H1 (cell line): ENCODE results near the gene MS4A18. TPM values are rescaled to one million over a fixed set of nuclear protein-coding genes. Genes with fewer than 3 reads are reported as not detected.

ENCODE experiments used
- CTCF ChIA-PET: fragments of 300-600 bp; sonication (Branson Sonifier 250); formaldehyde crosslinking; loops from one replicate; lab custom pipeline; 2021; ENCODE audit not compliant: partially characterized antibody; lab: Charles Lee
- POLR2A ChIA-PET: fragments of 300-600 bp; sonication (Branson Sonifier 250); formaldehyde crosslinking; loops from one replicate; lab custom pipeline; 2021; ENCODE audit warnings: inconsistent platforms; ENCODE audit not compliant: partially characterized antibody; lab: Charles Lee
- DNase-seq, 2 experiments: peaks; one replicate each; pipeline versions ENCODE4 v3.0.0 to v3.0.0-alpha.2; 2010 to 2022; ENCODE audit warnings: low spot score in 2 of 2, low read depth in 1 of 2, mixed read lengths in 1 of 2
- FAIRE-seq: peaks from 2 replicates; lab custom pipeline; 2011; peaks lifted over from hg19 to GRCh38; lab: Jason Lieb, UNC
- H2AFZ ChIP-seq: 2 replicates; pipeline ENCODE4 v1.8.1; 2012; ENCODE audit warnings: low read length, inconsistent platforms
- H2AK5ac ChIP-seq: 2 replicates; pipeline ENCODE4 v1.6.1; 2013; ENCODE audit warnings: low read depth, low read length
- H2BK120ac ChIP-seq: replicated peaks from 2 replicates; pipeline ENCODE3; 2013; ENCODE audit warnings: low read depth, low read length, inconsistent platforms
- H2BK12ac ChIP-seq: 2 replicates; pipeline ENCODE4 v1.6.1; 2013; ENCODE audit warnings: low read depth, low read length
- H2BK15ac ChIP-seq: 2 replicates; pipeline ENCODE4 v1.6.1; 2013; ENCODE audit warnings: low read length
- H2BK20ac ChIP-seq: 2 replicates; pipeline ENCODE4 v1.6.1; 2013; ENCODE audit warnings: low read length
- H2BK5ac ChIP-seq: 2 replicates; pipeline ENCODE4 v1.6.1; 2013; ENCODE audit warnings: low read depth, low read length
- H3K14ac ChIP-seq: 2 replicates; pipeline ENCODE4 v1.6.1; 2013; ENCODE audit warnings: inconsistent platforms; ENCODE audit not compliant: insufficient read length
- H3K18ac ChIP-seq: 2 replicates; pipeline ENCODE4 v1.6.1; 2013; ENCODE audit warnings: low read length; ENCODE audit errors: extremely low read depth
- H3K23ac ChIP-seq: 2 replicates; pipeline ENCODE4 v1.6.1; 2013; ENCODE audit warnings: inconsistent platforms; ENCODE audit not compliant: insufficient read length
- H3K23me2 ChIP-seq: 2 replicates; pipeline ENCODE4 v1.6.1; 2013; ENCODE audit warnings: low read depth, low read length
- H3K27ac ChIP-seq: 2 replicates; pipeline ENCODE4 v1.6.1; 2011; ENCODE audit warnings: low read depth, low read length, inconsistent platforms
- H3K27me3 ChIP-seq, 4 experiments: replicated peaks in 1 of 4; 1 replicate in 1 of 4; 2 replicates in 3 of 4; pipeline versions ENCODE4 v1.6.1 to v1.8.1; 2011 to 2013; ENCODE audit warnings: low read length in 3 of 4, mild to moderate bottlenecking in 3 of 4, inconsistent platforms in 2 of 4, mixed read lengths in 2 of 4, moderate library complexity in 1 of 4; ENCODE audit not compliant: control insufficient read depth in 3 of 4, insufficient read depth in 3 of 4; ENCODE audit errors: extremely low read depth in 1 of 4
- H3K36me3 ChIP-seq, 4 experiments: 2 replicates each; pipeline versions ENCODE4 v1.6.1 to v1.8.1; 2011 to 2013; ENCODE audit warnings: mild to moderate bottlenecking in 4 of 4, low read length in 3 of 4, moderate library complexity in 2 of 4, control low read depth in 1 of 4, inconsistent platforms in 1 of 4; ENCODE audit not compliant: insufficient read depth in 4 of 4, control insufficient read depth in 2 of 4
- H3K4ac ChIP-seq: replicated peaks from 2 replicates; pipeline ENCODE3; 2013; ENCODE audit warnings: low read length, low read depth, mixed read lengths, inconsistent platforms; ENCODE audit not compliant: insufficient read length
- H3K4me1 ChIP-seq, 4 experiments: replicated peaks in 1 of 4; 1 replicate in 1 of 4; 2 replicates in 3 of 4; pipeline versions ENCODE4 v1.6.1 to v1.8.1; 2011 to 2013; ENCODE audit warnings: low read length in 3 of 4, inconsistent platforms in 2 of 4, mixed read lengths in 1 of 4; ENCODE audit not compliant: insufficient read depth in 4 of 4, control insufficient read depth in 3 of 4
- H3K4me2 ChIP-seq, 2 experiments: 2 replicates each; pipeline versions ENCODE4 v1.6.1 to v1.8.1; 2011 to 2013; ENCODE audit warnings: low read depth in 2 of 2, low read length in 2 of 2, control low read depth in 1 of 2, inconsistent platforms in 1 of 2, mild to moderate bottlenecking in 1 of 2; ENCODE audit not compliant: insufficient read depth in 1 of 2
- H3K4me3 ChIP-seq, 4 experiments: fragments of 200-600, 300-600 bp in 1 of 4; sonication (generic), shearing (Covaris generic), sonication (Bioruptor Twin) in 1 of 4; 2 replicates each; pipeline versions ENCODE4 v1.5.1 to v1.8.1; 2011 to 2016; ENCODE audit warnings: low read length in 4 of 4, low read depth in 3 of 4, control low read depth in 2 of 4, inconsistent platforms in 2 of 4, mild to moderate bottlenecking in 2 of 4, mixed read lengths in 1 of 4, moderate library complexity in 1 of 4; ENCODE audit not compliant: insufficient read depth in 2 of 4; ENCODE audit errors: extremely low read depth in 1 of 4
- H3K56ac ChIP-seq: replicated peaks from 2 replicates; pipeline ENCODE3; 2013; ENCODE audit warnings: low read depth, mild to moderate bottlenecking, mixed read lengths, low read length, inconsistent platforms; ENCODE audit not compliant: insufficient read length
- H3K79me1 ChIP-seq: 2 replicates; pipeline ENCODE4 v1.6.1; 2013; ENCODE audit warnings: low read depth, low read length, control low read depth
- H3K79me2 ChIP-seq, 2 experiments: 2 replicates each; pipeline versions ENCODE4 v1.6.1 to v1.8.1; 2012 to 2013; ENCODE audit warnings: low read length in 2 of 2, mild to moderate bottlenecking in 2 of 2, inconsistent platforms in 1 of 2; ENCODE audit not compliant: insufficient read depth in 2 of 2, control insufficient read depth in 1 of 2
- H3K9ac ChIP-seq, 4 experiments: replicated peaks in 1 of 4; 1 replicate in 1 of 4; 2 replicates in 3 of 4; pipeline versions ENCODE4 v1.6.1 to v1.8.1; 2011 to 2013; ENCODE audit warnings: low read depth in 3 of 4, low read length in 3 of 4, control low read depth in 2 of 4, mild to moderate bottlenecking in 2 of 4, moderate library complexity in 2 of 4, inconsistent platforms in 1 of 4; ENCODE audit errors: extremely low read depth in 1 of 4
- H3K9me3 ChIP-seq, 2 experiments: 2 replicates each; pipeline versions ENCODE4 v1.6.1 to v1.8.1; 2012 to 2013; ENCODE audit warnings: mild to moderate bottlenecking in 2 of 2, moderate library complexity in 2 of 2, control low read depth in 1 of 2, inconsistent platforms in 1 of 2, low read depth in 1 of 2, low read length in 1 of 2, mixed read lengths in 1 of 2; ENCODE audit not compliant: insufficient read depth in 2 of 2
- H4K20me1 ChIP-seq, 2 experiments: replicated peaks in 1 of 2; 2 replicates each; pipeline versions ENCODE3 to v1.8.1; 2011 to 2013; ENCODE audit warnings: inconsistent platforms in 2 of 2, low read length in 2 of 2, mild to moderate bottlenecking in 1 of 2; ENCODE audit not compliant: insufficient read depth in 2 of 2, control insufficient read depth in 1 of 2
- H4K5ac ChIP-seq: 2 replicates; pipeline ENCODE4 v1.6.1; 2013; ENCODE audit warnings: low read length, low read depth, mixed read lengths, inconsistent platforms; ENCODE audit not compliant: insufficient read length
- H4K8ac ChIP-seq: 2 replicates; pipeline ENCODE4 v1.8.0; 2013; ENCODE audit warnings: mild to moderate bottlenecking, moderate library complexity, low read length, inconsistent platforms; ENCODE audit not compliant: insufficient read depth; ENCODE audit errors: extremely low read depth
- H4K91ac ChIP-seq: replicated peaks from 2 replicates; pipeline ENCODE3; 2013; ENCODE audit warnings: low read length, mixed read lengths, inconsistent platforms; ENCODE audit not compliant: insufficient read length
- CTBP2 ChIP-seq: IDR thresholded peaks from 2 replicates; pipeline ENCODE4 v1.7.0; 2011; ENCODE audit warnings: borderline replicate concordance, mild to moderate bottlenecking, moderate library complexity, mixed read lengths, low read length; ENCODE audit not compliant: insufficient read depth, insufficient read length
- EGR1 ChIP-seq: IDR thresholded peaks from 2 replicates; pipeline ENCODE4 v1.6.1; 2011; ENCODE audit warnings: low read depth, low read length, borderline replicate concordance
- SRF ChIP-seq: IDR thresholded peaks from 2 replicates; pipeline ENCODE4 v1.6.1; 2011; ENCODE audit warnings: mild to moderate bottlenecking, low read depth, low read length, moderate library complexity
- WGBS, 2 experiments: shearing (Covaris generic) in 1 of 2; methylation state at CpG; one replicate each; pipeline versions ENCODE4 v1.1.6 to v1.1.7; 2013 to 2015; ENCODE audit warnings: low lambda C conversion rate in 2 of 2, mixed read lengths in 2 of 2, inconsistent platforms in 1 of 2, low coverage in 1 of 2, missing lambda C conversion rate in 1 of 2; ENCODE audit not compliant: insufficient replicate concordance in 2 of 2, insufficient coverage in 1 of 2, insufficient read length in 1 of 2; ENCODE audit errors: extremely low coverage in 1 of 2, missing lambda C conversion rate in 1 of 2; 5-methylcytosine and 5-hydroxymethylcytosine counted together
- polyA plus RNA-seq, 7 experiments: library from polyadenylated mRNA; depleted of rRNA in 3 of 7; stranded (reverse) in 5 of 7; unstranded in 2 of 7; fragments of >200 nt in 5 of 7; fragments of 200-250 nt in 2 of 7; gene quantifications; 1 replicate in 5 of 7; 2 replicates in 1 of 7; 4 replicates in 1 of 7; pipeline versions ENCODE4 v1.2.1 to v1.2.3, GENCODE V29; 2011 to 2013; ENCODE audit warnings: missing spikeins in 2 of 7, mixed read lengths in 2 of 7
- total RNA-seq: library from RNA; stranded (reverse); fragmentation: NEBNext Ultra II Directional; extraction: Animal tissue kit (Norgen Biotek cat#: 25700); gene quantifications from 2 replicates; pipeline ENCODE4 v1.2.1, GENCODE V29; 2021

MS4A18 gene
- total and polyA plus RNA-seq, 2 of the 8 experiments (the other 6 are each of a cell fraction or from before 2014, with no cell fraction given), result not detected

GRCh38 chr11:60764879-60765278, 40.4 kb downstream of the MS4A18 start:
- CTCF ChIA-PET, result interaction anchor here (0.8 to 8.3 kb wide), 17 partner anchors 8 to 421 kb away, joined by 3 to 145 read pairs (median 12); partner anchors contain the start of genes MS4A15 and MS4A8
- no peak overlapping the region for H2BK120ac ChIP-seq

More at GRCh38 chr11:60764879-60765278, 40.4 kb downstream of the MS4A18 start:
- H3K79me1 ChIP-seq, result no peaks in the 10 kb centered on the region
- H3K4me1 ChIP-seq, result peaks cover 0 to 1% (median 0%) of the 10 kb centered on the region in 4 experiments; a peak in 1 of 7 replicates
- POLR2A ChIA-PET, result interaction anchor here (0.6 to 0.7 kb wide), 2 partner anchors 25 to 46 kb away, joined by 3 read pairs; no protein-coding TSS in a partner anchor
- H3K9ac ChIP-seq, result no peak overlapping the region
- no peak overlapping the region for H4K91ac ChIP-seq
- H4K20me1 ChIP-seq, result no peaks in the 10 kb centered on the region
- H3K4ac ChIP-seq, result no peak overlapping the region
- H2AK5ac ChIP-seq, result no peak overlapping the region
- no peak overlapping the region for H3K4me2 ChIP-seq
- no peak overlapping the region for H2BK5ac ChIP-seq
- H3K79me2 ChIP-seq, result no peaks in the 10 kb centered on the region
- no peak overlapping the region for H3K4me3 ChIP-seq
- no peak overlapping the region for H3K23ac ChIP-seq
- H4K8ac ChIP-seq, result no peak overlapping the region
- H2AFZ ChIP-seq, result no peak overlapping the region
- H3K9me3 ChIP-seq, result no peaks in the 10 kb centered on the region; a peak in 1 of 4 replicates
- TF ChIP-seq CTBP2, result no peak
- TF ChIP-seq SRF, result peak; percentile 99
- no peak for TF ChIP-seq EGR1
- H3K27me3 ChIP-seq, result peaks cover 0 to 11% (median 6%) of the 10 kb centered on the region in 4 experiments; a peak in 3 of 7 replicates
- no peak overlapping the region for H3K27ac ChIP-seq
- 79% methylated on average over 1 of the region's 1 CpG; no CpG with 5 or more reads in 1 of the 2 experiments for whole genome bisulfite sequencing, 2 experiments
- H3K56ac ChIP-seq, result no peak overlapping the region
- FAIRE-seq (no peak), DNase-seq (no peak)
- no peaks in the 10 kb centered on the region for H3K36me3 ChIP-seq
- H2BK12ac ChIP-seq, result no peak overlapping the region
- no peak overlapping the region for H3K18ac ChIP-seq
- no peak overlapping the region for H2BK20ac ChIP-seq
- H4K5ac ChIP-seq, result no peak overlapping the region
- no peaks in the 10 kb centered on the region for H3K23me2 ChIP-seq
- H3K14ac ChIP-seq, result no peak overlapping the region
- no peak overlapping the region for H2BK15ac ChIP-seq
